HG03521 (cell line): Measurements from ENCODE around the gene ANP32E.

Source experiments
- ATAC-seq: cut with Tn5 transposase; IDR thresholded peaks from one replicate; pipeline ENCODE4 v1.9.1; 2021; ENCODE audit warnings: mild to moderate bottlenecking, moderate library complexity; ENCODE audit not compliant: unreplicated experiment

ANP32E gene

GRCh38 chr1:150173141-150173585, 62.7 kb downstream of the ANP32E start:
- ATAC-seq: no peak

- ATAC-seq: no peak
Measured at GRCh38 chr1:150171801-150172200, 64.1 kb downstream of the ANP32E start.

- no peak for ATAC-seq
Measured at GRCh38 chr1:150168960-150169601, 66.8 kb downstream of the ANP32E start.
